HepG2 (cell line): ENCODE data around the gene CYP17A1. TPM values are rescaled to one million over a fixed set of nuclear protein-coding genes. Genes with fewer than 3 reads are reported as not detected.

Source experiments
- CREM ChIP-seq, 2 experiments: sonication (generic) in 1 of 2; formaldehyde crosslinking in 1 of 2; IDR thresholded peaks; 2 replicates each; pipeline versions ENCODE4 v1.4.0 to v1.6.1; 2016 to 2020; ENCODE audit warnings: antibody characterized with exemption in 1 of 2, mild to moderate bottlenecking in 1 of 2, missing genetic modification reagents in 1 of 2
- FOXJ3 ChIP-seq: sonication (generic); formaldehyde crosslinking; IDR thresholded peaks from 2 replicates; pipeline ENCODE4 v1.4.0; 2020; ENCODE audit warnings: missing genetic modification reagents, mild to moderate bottlenecking, borderline replicate concordance
- JUN ChIP-seq: sonication (generic); formaldehyde crosslinking; IDR thresholded peaks from 2 replicates; pipeline ENCODE4 v1.4.0; 2020; ENCODE audit warnings: mild to moderate bottlenecking, missing genetic modification reagents
- MZF1 ChIP-seq: sonication (generic); formaldehyde crosslinking; IDR thresholded peaks from 2 replicates; pipeline ENCODE4 v1.8.1; 2023; ENCODE audit warnings: mild to moderate bottlenecking, missing genetic modification reagents, borderline replicate concordance
- NCOA1 ChIP-seq: sonication (generic); formaldehyde crosslinking; IDR thresholded peaks from 2 replicates; pipeline ENCODE4 v1.9.0; 2021; ENCODE audit warnings: missing genetic modification reagents
- NCOA5 ChIP-seq: sonication (generic); formaldehyde crosslinking; IDR thresholded peaks from 2 replicates; pipeline ENCODE4 v1.4.0; 2020; ENCODE audit warnings: missing genetic modification reagents
- NFIC ChIP-seq: IDR thresholded peaks from 2 replicates; pipeline ENCODE4 v1.6.1; 2012; ENCODE audit warnings: mild to moderate bottlenecking, low read length, inconsistent platforms
- NKX3-1 ChIP-seq: sonication (generic); formaldehyde crosslinking; IDR thresholded peaks from 2 replicates; pipeline ENCODE4 v1.5.0; 2020; ENCODE audit warnings: missing genetic modification reagents
- ONECUT2 ChIP-seq: sonication (generic); formaldehyde crosslinking; IDR thresholded peaks from 2 replicates; pipeline ENCODE4 v1.4.0; 2020; ENCODE audit warnings: missing genetic modification reagents
- RAD51 ChIP-seq: fragments of 450-650 bp; IDR thresholded peaks from 2 replicates; pipeline ENCODE4 v1.6.1; 2016; ENCODE audit warnings: borderline replicate concordance
- RARA ChIP-seq: IDR thresholded peaks from 2 replicates; pipeline ENCODE4 v1.6.1; 2016; ENCODE audit warnings: missing genetic modification reagents, missing compliant biosample characterization
- REL ChIP-seq: sonication (generic); formaldehyde crosslinking; conservative IDR thresholded peaks from 2 replicates; pipeline ENCODE4 v1.8.0; 2022; ENCODE audit warnings: mild to moderate bottlenecking, missing genetic modification reagents, moderate library complexity
- SAFB2 ChIP-seq: sonication (generic); formaldehyde crosslinking; IDR thresholded peaks from 2 replicates; pipeline ENCODE4 v1.5.1; 2020; ENCODE audit warnings: missing genetic modification reagents, low read depth, mild to moderate bottlenecking, borderline replicate concordance
- SRSF9 ChIP-seq: fragments of 200-400 bp; formaldehyde crosslinking; IDR thresholded peaks from 2 replicates; pipeline ENCODE4 v1.6.1; 2018; ENCODE audit warnings: borderline replicate concordance, mild to moderate bottlenecking, low read depth, low read length; ENCODE audit not compliant: insufficient read depth, poor library complexity, severe bottlenecking
- TGIF2 ChIP-seq: IDR thresholded peaks from 2 replicates; pipeline ENCODE4 v1.6.1; 2016; ENCODE audit warnings: control low read depth, missing compliant biosample characterization
- TRIM24 ChIP-seq: sonication (generic); formaldehyde crosslinking; IDR thresholded peaks from 2 replicates; pipeline ENCODE4 v1.8.0; 2022; ENCODE audit warnings: mild to moderate bottlenecking, missing genetic modification reagents
- WIZ ChIP-seq: sonication (generic); formaldehyde crosslinking; IDR thresholded peaks from 2 replicates; pipeline ENCODE4 v1.5.1; 2020; ENCODE audit warnings: mild to moderate bottlenecking, missing genetic modification reagents
- ZBTB39 ChIP-seq: sonication (generic); formaldehyde crosslinking; IDR thresholded peaks from 2 replicates; pipeline ENCODE4 v1.5.0; 2020; ENCODE audit warnings: missing genetic modification reagents
- ZBTB7B ChIP-seq: sonication (generic); formaldehyde crosslinking; IDR thresholded peaks from 2 replicates; pipeline ENCODE4 v1.4.0; 2020; ENCODE audit warnings: missing genetic modification reagents
- ZNF296 ChIP-seq: sonication (generic); formaldehyde crosslinking; conservative IDR thresholded peaks from 2 replicates; pipeline ENCODE4 v1.5.0; 2020; ENCODE audit warnings: mild to moderate bottlenecking, missing genetic modification reagents
- ZNF431 ChIP-seq: sonication (generic); formaldehyde crosslinking; IDR thresholded peaks from 2 replicates; pipeline ENCODE4 v1.9.0; 2022; ENCODE audit warnings: missing genetic modification reagents, low read depth, mild to moderate bottlenecking, borderline replicate concordance
- ZNF567 ChIP-seq: sonication (generic); formaldehyde crosslinking; IDR thresholded peaks from 2 replicates; pipeline ENCODE4 v1.8.1; 2023; ENCODE audit warnings: mild to moderate bottlenecking, missing genetic modification reagents, borderline replicate concordance
- ZNF569 ChIP-seq: sonication (generic); formaldehyde crosslinking; IDR thresholded peaks from 2 replicates; pipeline ENCODE4 v1.5.0; 2020; ENCODE audit warnings: mild to moderate bottlenecking, missing genetic modification reagents, moderate library complexity, borderline replicate concordance
- ZNF746 ChIP-seq: sonication (generic); formaldehyde crosslinking; IDR thresholded peaks from 2 replicates; pipeline ENCODE4 v1.8.0; 2022; ENCODE audit warnings: mild to moderate bottlenecking, missing genetic modification reagents
- ZNF766 ChIP-seq: sonication (generic); formaldehyde crosslinking; IDR thresholded peaks from 2 replicates; pipeline ENCODE4 v1.5.0; 2020; ENCODE audit warnings: missing genetic modification reagents, borderline replicate concordance
- ZNF784 ChIP-seq: sonication (generic); formaldehyde crosslinking; IDR thresholded peaks from 2 replicates; pipeline ENCODE4 v1.5.1; 2020; ENCODE audit warnings: missing genetic modification reagents, mild to moderate bottlenecking, borderline replicate concordance
- ZSCAN29 ChIP-seq: sonication (generic); formaldehyde crosslinking; conservative IDR thresholded peaks from 2 replicates; pipeline ENCODE4 v1.4.0; 2020; ENCODE audit warnings: mild to moderate bottlenecking, missing genetic modification reagents
- ZSCAN5A ChIP-seq: sonication (generic); formaldehyde crosslinking; IDR thresholded peaks from 2 replicates; pipeline ENCODE4 v1.8.0; 2022; ENCODE audit warnings: mild to moderate bottlenecking, missing genetic modification reagents, borderline replicate concordance
- polyA plus RNA-seq, 8 experiments: library from polyadenylated mRNA; depleted of rRNA in 3 of 8; stranded (reverse) in 7 of 8; unstranded in 1 of 8; fragments of >200 nt; fragmentation: Illumina TruSeq in 4 of 8; extraction: Trizol in 4 of 8; gene quantifications; 2 replicates each; pipeline versions ENCODE4 v1.2.1 to v1.2.3, GENCODE V29; 2011 to 2016; ENCODE audit warnings: low read depth in 4 of 8, missing spikeins in 1 of 8, mixed read lengths in 1 of 8; ENCODE audit not compliant: insufficient read depth in 1 of 8
- total RNA-seq, 5 experiments: library from RNA; depleted of rRNA; stranded (reverse); fragments of >200 nt; fragmentation: Illumina TruSeq; extraction: Trizol; gene quantifications; 2 replicates each; pipeline ENCODE4 v1.2.3, GENCODE V29; 2016; ENCODE audit warnings: low read depth in 1 of 5

Gene CYP17A1
- total and polyA plus RNA-seq, 2 of the 13 experiments (the other 11 are each of a cell fraction or from before 2014, with no cell fraction given), result 0.13 to 1.1 TPM

- TF ChIP-seq ZNF746 (CRISPR knock-in tag) (no peak), ZNF569 (CRISPR knock-in tag) (no peak), SRSF9 (no peak), NCOA1 (CRISPR knock-in tag) (peak; percentile 77; the same call in 1 of the 2 replicates), NFIC (peak; percentile 63; the same call in 1 of the 2 replicates), CREM (IDR thresholded peaks at IDR 0.05) (peak; percentile 76), CREM (CRISPR knock-in tag; IDR thresholded peaks at IDR 0.05) (no peak), ZSCAN5A (CRISPR knock-in tag) (0 out of 2 replicates have a peak, but pooled peaks have one; percentile 24), ZSCAN29 (no peak), ZNF431 (CRISPR knock-in tag) (peak; percentile 93), TGIF2 (CRISPR knock-in tag) (peak; percentile 88), ZNF766 (CRISPR knock-in tag) (no peak), ZNF567 (no peak), ONECUT2 (CRISPR knock-in tag) (peak; percentile 97), MZF1 (CRISPR knock-in tag) (no peak), WIZ (no peak; the same call in 1 of the 2 replicates), FOXJ3 (CRISPR knock-in tag) (peak; percentile 78; the same call in 1 of the 2 replicates), ZBTB7B (no peak), TRIM24 (CRISPR knock-in tag) (peak; percentile 82), RAD51 (peak; percentile 58; the same call in 1 of the 2 replicates), NCOA5 (CRISPR knock-in tag) (no peak), ZBTB39 (peak; percentile 91), NKX3-1 (CRISPR knock-in tag) (no peak), RARA (peak; percentile 93), JUN (CRISPR knock-in tag) (peak; percentile 65; the same call in 1 of the 2 replicates), ZNF296 (CRISPR knock-in tag) (no peak; the same call in 1 of the 2 replicates), REL (no peak), SAFB2 (CRISPR knock-in tag) (no peak; the same call in 1 of the 2 replicates), ZNF784 (CRISPR knock-in tag) (peak; percentile 86)
Observed at GRCh38 chr10:102850025-102850518, 12.9 kb upstream of the CYP17A1 start (continued).
